GM21528 (cell line): ENCODE measurements around the gene SEC14L5.

Experiments
- ATAC-seq: cut with Tn5 transposase; IDR thresholded peaks from one replicate; pipeline ENCODE4 v1.9.1; 2021; ENCODE audit warnings: mild to moderate bottlenecking, moderate library complexity; ENCODE audit not compliant: unreplicated experiment, low FRiP score

SEC14L5 gene

DNA sequence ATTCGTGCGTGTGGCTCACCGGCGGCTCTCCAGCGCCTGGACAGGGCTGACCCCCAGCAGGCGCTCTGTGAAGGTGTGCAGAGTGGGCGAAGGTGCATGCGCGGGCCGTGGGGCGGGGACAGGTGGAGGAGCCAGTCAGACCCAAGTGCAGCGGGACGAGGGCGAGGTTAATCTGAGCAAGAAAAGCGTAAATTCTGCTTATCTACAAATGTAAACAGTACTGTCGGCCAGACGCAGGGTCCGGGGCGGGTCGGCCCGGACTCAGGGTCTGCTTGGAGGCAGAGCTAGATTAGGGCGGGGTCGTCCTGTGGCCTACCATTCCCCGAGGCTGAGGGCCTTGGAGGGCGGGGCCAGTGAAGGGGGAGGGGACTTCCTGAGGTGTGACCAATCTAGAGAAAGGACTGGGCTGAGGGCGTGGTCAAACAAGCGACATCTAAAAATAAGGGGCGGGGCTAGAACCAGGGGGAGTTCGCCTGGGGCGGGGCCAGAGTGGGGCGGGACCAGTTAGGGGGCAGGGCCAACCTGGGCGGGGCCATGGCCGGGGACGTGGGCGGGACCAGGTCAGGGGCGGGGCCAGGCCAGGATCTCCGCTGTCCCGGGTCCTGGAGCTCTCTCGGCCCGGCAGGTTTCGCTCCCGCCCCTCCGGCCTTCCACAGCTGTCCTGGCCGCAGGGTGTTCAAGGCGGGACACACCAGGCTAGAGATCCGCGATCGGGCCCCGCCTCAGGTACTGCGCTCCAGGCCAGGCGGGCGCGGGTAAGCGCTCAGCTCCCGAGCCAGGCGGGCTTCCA lies at the start of gene SEC14L5:
TSS of gene SEC14L5 (plus strand) at position 611 of the 790 bp plus-strand sequence. CDS start 994 bp downstream, outside the sequence.
- peak; percentile 74 for ATAC-seq

DNA sequence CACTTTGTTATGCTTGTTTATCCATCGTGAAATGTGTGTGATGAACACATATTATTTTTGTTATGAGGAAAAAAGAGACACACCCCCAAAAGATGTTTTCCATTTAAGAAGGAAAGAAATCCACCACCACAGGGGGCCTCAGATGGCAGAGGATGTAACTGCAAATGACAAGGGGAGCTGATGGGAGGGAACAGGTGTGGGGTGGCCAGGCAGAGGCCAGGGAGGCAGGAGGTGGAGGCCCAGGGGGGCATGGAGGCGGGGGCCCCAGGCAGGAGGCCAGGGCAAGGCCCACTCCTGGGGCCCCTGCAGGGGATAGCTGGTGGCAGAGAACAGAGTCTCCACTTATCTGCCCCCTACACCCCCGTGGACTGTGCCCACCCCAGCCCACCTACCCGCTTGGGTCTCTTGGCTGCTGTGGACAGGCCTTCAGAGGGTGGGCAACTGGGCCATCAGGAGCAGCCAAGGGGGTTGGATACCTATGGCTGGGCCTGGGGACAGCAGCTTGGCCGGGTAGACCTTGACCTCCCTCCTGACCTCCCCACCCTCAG lies 49.2 kb upstream of the SEC14L5 start:
- ATAC-seq, result no peak

DNA sequence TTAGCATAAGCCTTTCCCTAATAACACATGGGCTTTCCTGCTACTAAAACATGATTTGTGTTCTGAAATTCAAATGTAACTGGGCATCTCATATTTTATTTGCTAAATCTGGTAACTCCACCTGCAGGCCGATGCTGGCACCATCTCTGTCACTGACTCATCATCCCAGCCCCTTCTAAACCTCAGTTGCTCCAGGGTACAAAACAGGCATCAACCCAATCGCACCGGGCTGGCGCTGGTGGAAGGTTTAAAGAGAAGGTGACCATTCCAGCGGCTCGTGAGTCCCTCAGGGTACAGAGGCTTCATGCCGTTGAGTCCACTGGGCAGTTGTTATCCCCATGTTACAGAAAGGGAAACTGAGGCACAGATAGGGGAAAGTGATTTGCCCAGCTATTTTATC lies 48.3 kb upstream of the SEC14L5 start:
- no peak for ATAC-seq

DNA sequence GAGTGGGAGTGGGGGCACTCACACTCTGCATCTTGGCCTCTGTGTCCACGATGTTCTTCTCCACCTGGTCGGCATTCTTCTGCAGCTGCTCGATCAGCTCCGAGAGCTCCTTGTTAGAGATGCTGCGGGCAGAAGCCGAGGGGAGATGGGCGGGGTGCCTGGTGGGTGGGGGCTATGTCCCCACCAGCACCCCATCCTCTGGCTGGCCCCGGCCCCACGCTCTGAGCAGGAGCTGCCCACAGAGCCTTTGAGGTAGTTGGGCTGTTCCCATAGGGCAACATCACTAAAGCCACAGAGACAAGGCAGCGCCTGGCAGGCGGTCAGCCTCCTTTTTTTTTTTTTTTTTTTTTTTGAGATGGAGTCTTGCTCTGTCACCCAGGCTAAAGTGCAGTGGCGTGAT lies 47.3 kb upstream of the SEC14L5 start:
- ATAC-seq, result no peak

DNA sequence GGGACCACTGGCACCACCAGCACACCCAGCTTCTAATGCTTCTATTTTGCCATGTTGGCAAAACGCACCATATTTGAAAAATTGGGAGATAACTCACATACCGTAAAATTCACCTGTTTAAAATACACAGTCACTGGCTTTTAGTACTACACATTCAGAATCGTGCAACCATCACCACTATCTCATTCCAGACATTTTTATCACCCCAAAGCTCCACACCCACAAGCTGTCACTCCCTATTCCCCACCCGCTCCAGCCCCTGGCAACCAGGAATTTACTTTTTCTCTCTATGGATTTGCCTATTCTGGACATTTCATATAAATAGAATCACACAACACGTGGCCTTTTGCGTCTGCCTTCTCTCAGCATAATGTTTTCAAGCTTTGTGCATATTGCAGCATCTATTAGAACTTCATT lies 46.2 kb upstream of the SEC14L5 start:
- ATAC-seq, result no peak

DNA sequence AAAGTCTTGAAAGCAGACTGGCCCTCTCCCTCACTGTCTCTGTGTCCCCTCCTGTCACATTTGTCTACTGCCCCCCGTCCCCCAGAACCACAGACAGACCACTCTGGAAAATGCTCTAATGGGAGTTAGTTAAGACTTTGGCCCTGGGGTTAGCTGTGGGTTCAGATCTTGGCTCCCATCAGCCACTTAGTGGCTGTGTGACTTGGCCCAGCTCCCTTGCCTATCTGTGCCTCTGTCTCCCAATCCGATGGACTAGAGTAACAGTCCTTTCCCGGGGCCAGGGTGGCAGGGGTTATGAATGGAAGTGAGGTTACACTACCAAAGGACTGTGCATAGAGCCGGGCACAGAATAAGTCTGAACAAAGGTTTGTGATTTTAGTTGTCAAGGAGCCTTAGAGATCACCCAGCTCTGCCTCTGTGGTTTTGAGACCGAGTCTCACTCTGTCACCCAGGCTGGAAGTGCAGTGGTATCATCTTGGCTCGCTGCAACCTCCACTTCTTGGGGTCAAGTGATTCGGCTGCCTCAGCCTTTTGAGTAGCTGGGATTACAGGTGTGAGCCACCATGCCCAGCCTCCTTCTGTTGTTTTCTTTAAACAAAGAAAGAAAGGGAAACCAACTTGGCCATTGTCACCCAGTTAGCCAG lies 44.9 kb upstream of the SEC14L5 start:
- no peak for ATAC-seq

DNA sequence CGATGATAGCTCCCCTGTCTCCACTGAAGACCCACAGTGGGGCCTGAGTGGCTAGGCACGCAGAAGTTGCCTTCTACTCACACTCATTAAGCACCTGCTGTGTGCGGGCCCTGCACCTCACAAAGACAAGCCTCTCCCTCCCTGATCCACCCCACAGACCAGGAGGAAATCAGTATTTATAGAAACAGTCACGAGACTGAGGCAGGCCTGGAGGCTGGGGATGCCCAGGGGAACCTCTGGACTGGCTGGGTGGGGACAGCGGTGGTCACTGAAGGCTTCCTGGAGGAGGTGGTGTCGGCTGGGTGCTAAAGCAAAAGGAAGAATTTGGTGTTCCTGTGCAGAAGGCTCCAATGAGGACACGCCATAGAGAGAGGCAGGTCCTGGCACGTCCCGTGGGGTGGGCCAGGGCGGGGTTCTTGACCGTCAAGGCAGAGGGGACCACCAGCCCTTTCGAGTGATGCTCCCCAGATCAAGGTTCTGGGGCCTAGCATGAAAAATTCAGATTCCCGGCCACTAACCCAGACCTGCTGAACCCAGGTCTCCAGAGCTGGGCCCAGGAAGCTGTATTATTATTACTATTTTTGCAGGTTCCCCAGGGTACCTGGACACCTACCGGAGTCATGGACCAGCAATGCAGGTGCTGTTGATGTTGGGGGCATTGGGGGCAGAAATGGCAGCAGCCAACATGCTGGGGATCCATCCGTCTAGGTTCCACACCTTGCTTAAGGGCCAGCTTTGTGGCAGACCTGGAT lies 44.2 kb upstream of the SEC14L5 start:
- no peak for ATAC-seq

DNA sequence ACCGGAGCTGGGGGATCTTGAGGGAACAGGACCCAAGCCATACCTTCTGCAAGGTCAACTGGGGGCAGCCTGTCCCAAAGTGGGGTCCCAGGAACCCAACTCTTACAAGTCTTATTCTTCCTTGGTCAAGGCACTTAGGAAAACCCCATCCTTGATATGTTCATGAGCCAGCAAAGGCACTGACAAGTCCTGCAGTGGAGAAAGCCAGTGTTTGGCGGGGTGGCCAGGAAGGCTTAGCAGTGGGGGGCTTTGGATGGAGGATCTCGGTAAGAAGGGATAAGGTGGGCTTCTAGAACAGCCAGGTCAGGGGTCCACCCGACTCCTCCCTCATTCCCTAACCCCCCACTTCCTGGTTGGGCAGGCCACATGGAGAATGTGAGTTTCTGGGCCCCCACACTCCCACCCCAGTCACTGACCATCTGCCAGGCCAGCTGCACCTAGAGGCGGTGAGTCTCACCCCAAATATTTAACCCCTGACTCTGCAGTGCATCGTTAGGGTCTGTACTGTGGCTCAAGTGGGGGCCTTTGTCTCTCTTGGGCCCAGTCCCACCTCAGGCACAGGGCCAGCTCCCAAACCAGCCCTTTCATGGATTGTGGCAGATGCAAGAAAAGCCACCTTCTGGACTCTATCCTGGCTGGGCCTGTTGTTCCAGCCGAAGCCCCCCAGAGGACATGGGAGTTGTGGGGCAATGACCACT lies 43.5 kb upstream of the SEC14L5 start:
- ATAC-seq, result no peak

DNA sequence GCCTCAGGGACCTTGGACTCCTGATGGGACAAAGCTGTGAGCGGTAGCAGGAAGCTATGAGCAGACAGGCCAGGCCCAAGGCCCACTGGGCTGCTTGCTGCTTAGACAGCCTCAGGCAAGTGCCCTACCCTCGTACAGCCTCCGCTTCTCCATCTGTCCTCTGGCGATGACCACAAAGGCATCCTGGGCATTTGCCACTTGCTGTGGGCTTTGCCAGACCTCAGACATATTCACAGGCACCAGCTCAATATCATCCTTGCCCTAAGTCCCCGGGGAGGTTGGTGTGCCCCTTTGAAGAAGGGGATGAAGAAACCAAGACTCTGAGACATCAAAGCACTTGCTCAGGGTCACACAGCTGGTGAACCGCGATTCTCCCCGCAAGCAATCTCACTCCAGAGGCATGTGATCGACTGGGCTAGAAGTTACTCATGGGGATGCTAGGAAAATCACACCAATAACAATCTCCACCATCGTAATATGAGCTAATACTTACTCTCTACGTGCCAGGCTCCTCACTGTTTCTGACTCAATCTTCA lies 42.8 kb upstream of the SEC14L5 start:
- ATAC-seq, result no peak

DNA sequence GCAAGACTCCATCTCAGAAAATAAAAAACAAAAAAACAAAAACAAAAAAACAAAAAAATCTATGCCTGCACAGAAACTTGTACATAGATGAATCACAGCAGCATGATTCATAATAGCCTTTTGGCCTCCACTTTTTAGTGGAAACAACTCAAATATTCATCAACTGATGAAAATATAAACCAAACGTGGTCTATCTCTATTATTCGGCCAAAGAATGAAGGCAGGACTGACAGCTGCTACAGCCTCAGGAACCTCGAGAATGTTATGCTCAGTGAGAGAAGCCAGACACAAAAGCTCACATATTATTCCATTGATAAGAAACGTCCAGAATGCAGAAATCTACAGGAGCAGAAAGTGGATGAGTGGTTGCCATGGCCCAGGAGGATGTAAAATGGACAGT lies 41.0 kb upstream of the SEC14L5 start:
- ATAC-seq, result no peak

DNA sequence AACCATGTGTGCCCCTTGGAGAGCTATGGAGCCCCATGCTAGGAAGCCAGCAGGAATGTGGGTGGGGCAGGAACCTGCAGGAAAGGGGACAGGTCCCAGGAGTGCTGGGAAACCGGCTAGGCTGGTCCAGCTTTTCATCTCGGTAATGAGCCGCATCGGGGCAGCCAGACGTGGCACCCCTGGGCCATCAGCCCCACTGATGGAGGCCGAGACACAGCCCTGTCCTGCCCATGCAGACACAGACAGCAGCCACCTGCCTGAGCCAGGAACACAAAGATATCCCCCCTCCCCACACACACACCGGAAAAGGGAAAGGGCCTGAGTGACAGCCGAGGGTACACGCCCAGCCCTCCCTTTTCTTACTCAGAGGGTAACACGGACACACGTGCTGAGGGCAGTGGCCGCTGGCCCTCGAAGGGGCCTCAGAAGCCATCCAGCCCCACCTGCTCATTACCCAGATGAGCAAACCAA lies 39.3 kb upstream of the SEC14L5 start:
- no peak for ATAC-seq

DNA sequence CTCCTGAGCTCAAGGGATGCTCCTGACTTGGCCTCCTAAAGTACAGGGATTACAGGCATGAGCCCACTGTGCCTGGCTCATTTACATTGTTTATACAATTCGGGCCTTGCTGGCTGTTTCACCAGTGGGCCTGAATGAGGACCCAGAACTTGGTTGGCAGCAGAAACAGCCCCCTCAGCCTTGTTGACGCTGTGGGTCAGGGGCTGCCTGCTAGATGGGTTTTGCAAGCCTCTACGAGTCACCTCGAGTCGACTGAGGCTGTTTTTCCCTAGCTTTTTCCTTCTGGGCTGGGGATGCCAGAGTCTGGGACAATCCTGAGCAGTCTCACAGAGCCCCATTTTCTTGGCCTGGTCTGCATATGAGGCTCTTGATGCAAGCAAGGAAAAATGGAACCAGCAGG lies 37.3 kb upstream of the SEC14L5 start:
- ATAC-seq, result no peak

DNA sequence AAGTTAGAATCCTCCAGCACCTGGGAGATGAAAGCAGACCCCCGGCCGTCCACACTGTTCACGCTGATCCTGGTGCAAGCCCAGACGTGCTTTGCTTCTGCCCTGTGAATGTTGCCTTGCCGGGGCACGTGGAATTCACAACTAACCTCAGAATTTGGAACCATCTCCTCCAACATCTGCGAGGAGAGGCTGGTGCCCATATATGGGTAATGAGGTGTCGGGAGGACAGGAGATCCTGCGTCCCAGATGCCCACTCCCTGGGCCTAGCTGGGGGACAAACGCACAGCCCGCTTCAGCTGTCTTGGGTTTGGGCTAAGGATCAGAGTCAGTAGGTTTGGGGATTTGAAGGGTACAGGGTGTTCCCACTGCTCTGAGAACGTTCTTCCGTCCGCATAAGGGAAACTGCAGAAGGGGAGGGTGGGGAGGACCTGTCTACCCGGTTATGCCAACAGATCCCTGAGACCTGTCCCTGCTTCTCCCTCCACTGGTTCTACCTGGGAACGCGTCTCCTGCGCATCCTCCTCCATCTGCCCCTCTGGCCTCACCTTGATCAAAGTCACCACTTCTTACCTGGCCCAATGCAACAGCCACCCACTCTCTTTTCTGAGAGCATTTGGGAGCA lies 35.3 kb upstream of the SEC14L5 start:
- ATAC-seq, result no peak

DNA sequence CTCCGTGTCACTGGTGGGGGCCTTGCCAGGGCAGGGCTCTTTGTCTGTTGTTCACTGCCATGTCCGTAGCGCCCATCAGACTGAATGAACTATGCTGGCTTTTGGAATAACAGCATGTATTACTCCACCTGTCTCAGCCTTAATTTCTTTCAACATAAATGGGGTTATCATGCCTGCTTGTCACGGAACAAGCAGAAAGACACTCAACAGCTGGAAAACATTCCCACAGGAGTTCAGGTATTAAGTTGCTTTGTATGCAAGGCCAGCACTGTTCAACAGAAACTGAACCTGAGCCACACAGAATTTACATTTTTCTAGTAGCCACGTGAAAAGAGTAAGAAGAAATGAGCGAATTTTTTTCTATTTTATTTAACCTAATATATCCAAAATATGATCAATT lies 34.3 kb upstream of the SEC14L5 start:
- ATAC-seq, result no peak

DNA sequence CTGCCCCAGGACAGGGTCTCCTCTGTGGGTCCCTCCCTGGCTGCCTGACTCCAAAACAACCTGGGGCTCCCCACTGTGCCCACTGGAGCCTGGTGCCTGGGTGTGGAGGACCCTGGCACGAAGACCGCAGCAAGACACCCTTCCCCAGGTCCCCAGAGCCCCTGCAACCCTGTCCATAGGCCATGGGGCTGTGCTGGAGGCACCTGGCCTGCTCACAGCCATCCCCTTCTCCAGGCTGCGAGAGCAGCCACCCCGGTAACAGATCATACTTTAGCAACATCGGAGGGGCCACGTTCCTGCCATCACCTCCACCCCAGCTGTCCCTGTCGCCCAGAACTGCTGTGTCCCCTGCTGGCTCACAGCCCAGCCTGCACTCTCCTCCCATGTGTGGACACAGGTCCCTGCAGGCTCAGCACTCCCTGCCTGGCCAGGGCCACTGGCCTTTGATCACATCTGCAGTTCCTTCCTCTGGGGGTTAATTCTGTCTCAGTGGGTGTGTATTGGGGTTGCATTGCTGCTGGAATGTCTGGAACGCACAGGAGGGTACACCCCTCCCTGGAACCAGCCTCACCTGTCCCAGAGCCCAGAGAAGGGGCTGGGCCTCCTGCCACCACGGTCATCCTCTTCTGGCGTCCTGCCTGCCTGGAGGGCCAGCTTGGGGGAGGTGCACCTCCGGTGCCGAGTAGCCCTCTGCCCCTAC lies 33.4 kb upstream of the SEC14L5 start:
- no peak for ATAC-seq

DNA sequence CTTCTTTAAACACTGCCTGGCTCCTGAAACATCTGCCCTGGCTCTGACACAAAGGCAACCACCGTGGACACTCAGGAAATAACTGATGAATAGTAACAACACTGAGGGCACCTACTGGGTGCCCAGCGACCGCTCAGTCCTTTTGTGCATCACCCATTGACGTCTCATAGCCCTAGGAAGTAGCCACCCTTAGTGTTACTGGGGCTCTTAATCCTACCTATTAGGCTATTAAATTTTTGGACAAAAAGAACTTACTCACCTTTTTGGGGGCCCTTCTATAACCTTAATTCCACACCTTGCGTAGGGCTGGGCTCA lies 32.9 kb upstream of the SEC14L5 start:
- ATAC-seq, result no peak

DNA sequence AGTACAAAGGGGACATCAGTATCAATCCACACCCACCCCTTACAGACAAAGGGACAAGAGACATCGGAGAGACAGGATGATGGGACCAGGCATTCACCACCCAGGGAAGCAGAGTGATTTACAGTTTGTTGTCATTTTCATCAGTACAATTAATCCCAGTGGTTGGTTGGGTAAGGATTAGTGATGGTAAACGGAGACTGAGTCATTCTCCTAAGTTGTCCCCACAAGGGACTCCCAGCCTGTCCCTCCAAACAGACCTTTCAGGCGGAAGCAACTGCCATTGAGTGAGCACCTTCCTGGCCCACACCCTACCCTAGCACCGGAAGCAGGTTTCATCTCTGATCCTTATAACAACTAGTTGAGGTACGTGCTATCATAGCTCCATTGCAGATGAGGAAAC lies 32.3 kb upstream of the SEC14L5 start:
- ATAC-seq, result no peak

DNA sequence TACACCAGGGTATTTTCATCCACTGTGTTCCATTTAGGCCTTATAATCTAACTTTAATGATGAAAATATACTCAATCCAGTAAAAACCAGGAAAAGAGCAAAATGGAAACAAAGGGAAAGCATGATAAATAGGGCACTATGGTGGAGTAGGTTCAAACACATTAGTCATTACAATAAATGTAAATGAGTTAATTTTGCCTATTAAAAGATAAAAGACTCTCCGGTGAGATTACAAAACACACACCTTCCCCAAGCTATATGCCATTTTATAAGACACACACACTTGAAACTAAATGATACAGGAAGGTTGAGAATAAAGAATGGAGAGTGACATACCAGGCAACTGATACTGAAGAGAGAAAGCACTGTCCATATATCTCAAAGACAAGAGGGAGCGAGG lies 31.2 kb upstream of the SEC14L5 start:
- ATAC-seq, result no peak

DNA sequence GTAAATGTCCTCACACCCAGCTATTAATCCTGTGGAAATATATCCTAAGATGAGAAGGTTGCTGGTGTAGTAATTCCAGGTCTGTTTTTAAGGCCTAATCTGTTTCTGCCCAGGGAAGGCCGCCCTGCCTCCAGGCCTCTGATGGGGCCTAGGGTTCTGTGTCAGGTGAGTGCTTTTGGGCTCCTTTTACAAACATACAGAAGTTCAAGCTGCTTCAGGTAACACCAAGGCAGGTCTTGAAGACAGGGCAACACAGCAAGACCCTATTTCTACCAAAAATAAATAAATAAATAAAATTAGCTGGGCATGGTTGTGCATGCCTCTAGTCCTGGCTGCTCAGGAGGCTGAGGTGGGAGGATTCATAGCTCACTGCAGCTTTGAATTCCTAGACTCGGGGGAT lies 30.5 kb upstream of the SEC14L5 start:
- no peak for ATAC-seq
